Upper lobe of right lung (tissue), 1 donor: ENCODE results near the gene JSRP1. TPM values are rescaled to one million over a fixed set of nuclear protein-coding genes. Genes with fewer than 3 reads are reported as not detected.

ENCODE experiments used
- ATAC-seq: fragments of 200-7000 bp; cut with Tn5 transposase; one replicate; pipeline ENCODE4 v1.9.1; 2020; ENCODE audit warnings: mild to moderate bottlenecking, moderate library complexity
- DNase-seq: peaks from one replicate; pipeline ENCODE4 v3.0.0-alpha.2; 2020
- H3K27ac ChIP-seq: fragments of 200-600 bp; one replicate; pipeline ENCODE4 v1.8.0; 2022
- H3K27me3 ChIP-seq: fragments of 200-600 bp; one replicate; pipeline ENCODE4 v1.8.0; 2022; ENCODE audit warnings: mild to moderate bottlenecking
- H3K36me3 ChIP-seq: fragments of 200-600 bp; one replicate; pipeline ENCODE4 v1.8.0; 2022
- H3K4me1 ChIP-seq: fragments of 200-600 bp; one replicate; pipeline ENCODE4 v1.8.0; 2022
- H3K4me3 ChIP-seq: fragments of 200-600 bp; one replicate; pipeline ENCODE4 v1.8.0; 2022; ENCODE audit warnings: mild to moderate bottlenecking
- H3K9me3 ChIP-seq: fragments of 200-600 bp; one replicate; pipeline ENCODE4 v1.8.0; 2022
- CTCF ChIP-seq: fragments of 200-600 bp; IDR thresholded peaks from one replicate; pipeline ENCODE4 v1.8.0; 2022; ENCODE audit warnings: antibody characterized with exemption
- intact Hi-C: fragments of 100-400 bp; cut with DNase I; formaldehyde crosslinking; loops from one replicate; pipeline ENCODE4 v1.11.0; 2022
- total RNA-seq: library from RNA; stranded (reverse); fragmentation: NEBNext Ultra II Directional; extraction: Animal tissue kit (Norgen Biotek cat#: 25700); gene quantifications from one replicate; pipeline ENCODE4 v1.2.1, GENCODE V29; 2021
- donor health status: DM: no; HTN: yes; CAD: no; lungs with severe emphysema.

The JSRP1 gene
- total RNA-seq, 1 donor from 2014 or later = 1.1 TPM

DNA sequence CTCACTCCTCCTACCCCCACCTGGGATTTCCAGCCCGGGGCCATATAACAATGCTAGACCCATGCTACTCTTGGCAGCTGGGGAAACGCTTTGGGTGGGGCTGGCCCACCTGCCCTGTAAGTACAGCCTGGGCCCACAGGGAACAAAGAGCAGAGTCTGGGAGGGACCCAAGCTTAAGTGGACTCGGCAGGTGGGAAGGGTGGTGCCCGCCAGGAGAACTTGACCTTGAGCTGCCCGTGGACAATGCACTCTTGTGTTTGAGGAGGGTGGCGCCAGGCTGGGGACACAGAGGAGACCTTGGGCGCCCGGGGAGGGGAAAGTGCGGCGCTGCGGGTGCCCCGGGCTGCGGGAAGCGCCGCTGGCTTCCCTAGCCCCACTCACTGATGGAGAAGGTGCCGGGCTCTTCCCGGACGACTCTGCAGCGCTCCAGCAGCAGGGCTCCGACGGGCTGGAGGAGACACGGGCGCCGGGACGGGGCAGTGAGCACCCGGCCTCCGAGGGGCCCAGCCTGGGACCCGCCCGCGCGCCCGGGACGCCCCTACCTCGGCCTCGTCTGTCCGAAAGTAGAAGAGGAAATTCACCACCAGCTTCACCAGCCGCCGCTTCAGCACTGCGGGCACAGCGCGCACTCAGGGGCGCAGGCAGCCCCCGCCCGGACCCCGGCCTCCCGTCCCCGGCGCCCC lies 20.7 kb downstream of the JSRP1 start:
- intact Hi-C loops = loop anchor here (5.0 kb wide), 1 partner anchor 37 kb away; no protein-coding TSS in a partner anchor
- ATAC-seq (peak; percentile 34), DNase-seq (peak; percentile 80)
- TF ChIP-seq CTCF = no peak
- peaks cover 39% of the 10 kb centered on the region for H3K4me1 ChIP-seq
- no peaks in the 10 kb centered on the region for H3K9me3 ChIP-seq
- peak overlapping the region; percentile 99 for H3K27ac ChIP-seq
- peak overlapping the region; percentile 90 for H3K4me3 ChIP-seq
- no peaks in the 10 kb centered on the region for H3K27me3 ChIP-seq
- peaks cover 25% of the 10 kb centered on the region for H3K36me3 ChIP-seq

DNA sequence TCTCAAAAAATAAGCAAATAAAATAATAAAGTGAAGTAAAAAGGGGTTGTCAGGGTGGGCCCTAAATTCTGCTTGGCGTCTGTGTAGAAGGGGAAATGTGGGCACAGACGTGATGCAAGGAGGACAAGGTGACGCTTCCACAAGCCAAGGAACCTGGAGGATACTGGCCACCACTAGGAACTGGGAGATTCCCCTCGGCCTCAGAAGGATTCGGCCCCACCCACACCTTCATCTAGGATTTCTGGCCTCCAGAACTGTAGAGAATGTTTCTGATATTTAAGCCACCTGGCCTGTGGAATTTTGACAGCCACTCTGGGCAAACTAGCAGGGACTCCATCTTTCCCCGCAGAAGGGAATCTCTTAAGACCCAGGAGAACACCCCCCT lies 21.2 kb downstream of the JSRP1 start:
- no peak for ATAC-seq
- no peak for TF ChIP-seq CTCF
- Histone ChIP-seq H3K36me3 (peaks cover 31% of the 10 kb centered on the region), H3K27me3 (no peaks in the 10 kb centered on the region), H3K27ac (peak overlapping the region; percentile 99), H3K9me3 (no peaks in the 10 kb centered on the region), H3K4me1 (peaks cover 34% of the 10 kb centered on the region), H3K4me3 (peak overlapping the region; percentile 90)
- DNase-seq = no peak
- intact Hi-C loops = loop anchor here (5.0 kb wide), 1 partner anchor 37 kb away; no protein-coding TSS in a partner anchor

DNA sequence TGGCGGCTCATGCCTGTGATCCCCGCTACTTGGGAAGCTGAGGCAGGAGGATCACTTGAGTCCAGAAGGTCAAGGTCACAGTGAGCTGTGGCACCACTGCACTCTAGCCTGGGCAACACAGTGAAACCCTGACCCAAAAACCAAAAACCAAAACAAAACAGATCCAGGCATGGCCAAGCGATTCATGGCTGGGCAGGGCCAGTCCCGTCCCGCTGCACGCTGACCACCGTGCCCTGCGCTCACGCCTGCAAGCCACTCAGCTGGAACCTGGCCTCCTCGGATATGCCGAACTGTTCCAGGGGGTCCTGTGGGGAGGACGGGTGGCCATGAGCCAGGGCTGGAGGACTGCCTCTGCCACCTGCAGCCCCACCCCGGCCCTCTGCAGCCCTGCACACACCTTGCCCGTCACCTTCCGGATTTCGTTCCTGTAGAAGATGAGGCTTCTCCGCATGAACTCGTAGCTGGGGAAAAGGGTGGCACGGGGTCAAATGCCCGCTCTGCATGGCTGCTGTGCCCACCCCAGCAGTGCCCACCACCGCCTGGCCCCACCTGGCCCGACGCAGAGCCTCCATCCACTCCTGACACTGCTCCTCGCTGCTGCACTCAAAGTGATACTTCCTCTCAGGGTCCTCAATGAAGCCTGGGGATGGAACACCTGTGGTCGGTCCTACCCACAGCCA lies 22.5 kb downstream of the JSRP1 start:
- peaks cover 42% of the 10 kb centered on the region for H3K36me3 ChIP-seq
- intact Hi-C loops = no loop called here

GRCh38 chr19:2232286-2233151 lies 23.7 kb downstream of the JSRP1 start:
- intact Hi-C loops = no loop called here
- peaks cover 50% of the 10 kb centered on the region for H3K36me3 ChIP-seq
- DNase-seq = no peak
- H3K9me3 ChIP-seq = no peaks in the 10 kb centered on the region
- TF ChIP-seq CTCF = no peak
- no peaks in the 10 kb centered on the region for H3K27me3 ChIP-seq
- no peak for ATAC-seq
- H3K4me1 ChIP-seq = peaks cover 11% of the 10 kb centered on the region
- H3K4me3 ChIP-seq = no peak overlapping the region
- no peak overlapping the region for H3K27ac ChIP-seq

More for the DNA sequence above, 22.5 kb downstream of the JSRP1 start:
- Histone ChIP-seq H3K4me1 (peaks cover 24% of the 10 kb centered on the region), H3K27ac (no peak overlapping the region), H3K4me3 (no peak overlapping the region), H3K9me3 (no peaks in the 10 kb centered on the region), H3K27me3 (no peaks in the 10 kb centered on the region)
- DNase-seq (no peak), ATAC-seq (no peak)
- no peak for TF ChIP-seq CTCF

DNA sequence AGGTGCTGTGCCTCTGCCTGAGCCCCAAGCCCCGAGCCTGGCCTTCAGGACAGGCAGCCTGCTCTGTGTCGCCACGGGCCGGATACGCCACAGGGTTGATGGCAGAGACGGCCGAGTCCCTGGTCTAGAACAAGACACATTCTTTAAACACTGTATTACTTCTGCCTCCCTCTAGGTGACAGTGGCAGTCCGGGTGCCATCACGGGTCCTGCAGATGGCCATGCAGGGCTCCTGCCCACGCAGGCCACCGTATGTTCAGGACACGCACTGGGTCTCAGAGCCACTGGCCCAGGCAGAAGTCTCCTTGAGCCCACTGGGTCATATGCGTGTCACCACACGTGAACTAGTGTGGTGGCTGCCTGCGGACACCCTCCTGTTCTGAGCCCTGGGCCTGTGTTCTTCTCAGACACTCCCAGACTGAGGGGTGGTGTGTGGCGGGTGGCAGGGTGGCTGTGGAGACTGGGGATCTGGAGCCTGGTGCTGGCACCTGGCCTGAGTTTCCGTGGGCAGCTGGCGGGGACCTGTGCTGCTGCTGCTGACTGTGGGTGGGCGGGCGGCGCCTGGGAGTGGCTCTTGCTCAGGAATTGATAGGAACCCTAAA lies 24.5 kb downstream of the JSRP1 start:
- peaks cover 55% of the 10 kb centered on the region for H3K36me3 ChIP-seq
- H3K27ac ChIP-seq = no peak overlapping the region
- intact Hi-C loops = no loop called here
- TF ChIP-seq CTCF = no peak
- ATAC-seq (no peak), DNase-seq (no peak)
- no peaks in the 10 kb centered on the region for H3K27me3 ChIP-seq
- H3K4me3 ChIP-seq = no peak overlapping the region
- H3K9me3 ChIP-seq = no peaks in the 10 kb centered on the region
- H3K4me1 ChIP-seq = peaks cover 7% of the 10 kb centered on the region
